GM19395 (cell line): ENCODE data around the gene GPX3.
A peak's percentile ranks its signal among the peaks of the same experiment; 100 is the strongest.

ENCODE experiments used
- ATAC-seq: cut with Tn5 transposase; IDR thresholded peaks from one replicate; pipeline ENCODE4 v1.9.1; 2021; ENCODE audit warnings: mild to moderate bottlenecking, moderate library complexity; ENCODE audit not compliant: unreplicated experiment

GPX3 gene

GRCh38 chr5:151020304-151021110 is at the start of gene GPX3:
TSS of gene GPX3 (plus strand) at chr5:151020591. CDS start at chr5:151020655, 64 bp downstream.
- peak; percentile 71 for ATAC-seq

DNA sequence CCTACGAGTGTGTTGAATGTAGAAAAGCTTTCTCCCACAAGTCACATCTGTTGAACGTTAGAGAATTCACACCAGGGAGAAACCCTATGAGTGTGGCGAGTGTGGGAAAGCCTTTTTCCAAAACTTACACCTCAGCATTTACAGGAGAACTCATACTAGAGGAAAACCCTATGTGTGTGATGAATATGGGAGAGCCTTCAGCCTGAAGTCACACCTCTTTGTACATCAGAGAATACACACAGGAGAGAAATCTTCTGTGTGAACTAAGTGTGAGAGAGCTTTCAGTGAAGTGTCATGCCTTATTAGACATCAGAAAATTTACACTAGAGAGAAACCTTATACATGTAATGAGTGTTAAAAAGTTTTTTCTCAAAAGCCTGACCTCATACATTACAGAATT is 41.8 kb upstream of the GPX3 start:
- no peak for ATAC-seq

DNA sequence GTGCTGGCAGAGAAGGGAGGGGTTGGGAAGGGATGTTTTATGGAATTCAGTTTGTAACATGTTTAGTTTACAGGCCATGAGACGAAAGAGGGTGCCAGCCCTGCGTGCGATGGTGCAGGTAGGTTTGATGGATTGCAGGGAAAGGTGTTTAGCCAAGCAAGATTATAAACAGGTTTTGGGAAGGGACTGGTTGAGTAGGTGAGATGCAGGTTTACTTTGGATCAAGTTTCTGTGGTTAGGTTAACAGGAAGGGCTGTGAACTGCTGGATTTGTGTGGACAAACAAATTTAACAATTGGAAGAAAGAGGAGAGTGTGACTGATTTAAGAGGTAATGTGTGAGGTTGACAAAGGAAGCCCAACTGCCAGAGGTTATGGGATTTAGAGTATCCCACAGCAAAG is 32.6 kb upstream of the GPX3 start:
- no peak for ATAC-seq

DNA sequence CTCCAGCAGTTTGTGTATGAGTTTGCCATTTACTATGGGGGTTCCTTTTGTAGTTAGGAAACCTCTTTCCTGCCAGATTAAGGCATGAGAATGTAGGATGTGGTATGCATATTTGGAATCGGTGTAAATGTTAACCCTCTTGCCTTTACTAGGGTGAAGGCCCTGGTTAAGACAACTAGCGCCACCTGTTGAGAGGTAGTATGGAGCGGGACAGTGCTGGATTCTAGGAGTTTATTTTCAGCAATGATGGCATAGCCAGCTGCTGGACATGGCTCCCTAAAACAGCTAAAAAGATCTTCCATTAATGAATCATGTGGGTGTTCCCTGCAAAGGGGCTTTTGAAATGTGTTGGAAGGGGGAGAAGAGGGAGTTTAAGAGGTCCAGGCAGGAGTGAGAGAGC is 30.7 kb upstream of the GPX3 start:
- no peak for ATAC-seq

DNA sequence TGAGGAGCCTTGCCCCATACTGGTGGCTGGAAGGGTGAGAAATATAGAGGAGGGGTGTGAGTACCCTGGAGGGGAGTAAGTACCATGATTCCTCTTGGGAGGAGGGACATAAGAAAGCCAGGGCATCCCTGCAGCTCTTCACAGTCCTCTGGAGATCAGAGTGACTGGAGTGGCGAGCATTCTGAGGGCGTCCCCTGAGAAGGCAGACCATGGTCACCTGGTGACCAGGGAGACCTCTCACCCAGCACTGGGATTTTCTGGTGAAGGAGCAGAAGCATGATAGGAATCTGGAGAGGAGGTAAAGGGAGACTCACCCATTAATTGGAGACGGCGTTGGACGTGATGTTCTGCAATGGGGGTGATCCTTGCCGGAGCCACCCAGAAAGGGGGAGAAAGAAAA is 27.7 kb upstream of the GPX3 start:
- no peak for ATAC-seq

DNA sequence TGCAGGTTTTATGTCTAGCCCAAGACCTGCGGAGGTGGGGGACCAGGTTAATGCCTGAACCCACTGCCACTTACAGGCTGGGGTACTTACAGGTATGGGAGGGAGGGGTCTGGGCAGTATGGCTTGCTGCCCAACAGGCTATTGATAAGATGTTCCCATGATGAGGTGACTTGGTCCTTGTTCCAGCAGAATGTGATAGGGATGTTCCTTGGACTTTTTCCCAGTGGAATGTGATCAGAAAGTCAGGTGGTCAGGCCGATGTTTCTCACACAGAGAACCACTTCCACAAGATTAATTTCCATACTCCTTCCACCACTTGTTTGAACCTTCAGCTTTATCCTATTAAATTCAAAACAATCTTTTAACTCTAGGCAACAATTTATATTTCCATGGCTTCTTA is 27.0 kb upstream of the GPX3 start:
- ATAC-seq = no peak

DNA sequence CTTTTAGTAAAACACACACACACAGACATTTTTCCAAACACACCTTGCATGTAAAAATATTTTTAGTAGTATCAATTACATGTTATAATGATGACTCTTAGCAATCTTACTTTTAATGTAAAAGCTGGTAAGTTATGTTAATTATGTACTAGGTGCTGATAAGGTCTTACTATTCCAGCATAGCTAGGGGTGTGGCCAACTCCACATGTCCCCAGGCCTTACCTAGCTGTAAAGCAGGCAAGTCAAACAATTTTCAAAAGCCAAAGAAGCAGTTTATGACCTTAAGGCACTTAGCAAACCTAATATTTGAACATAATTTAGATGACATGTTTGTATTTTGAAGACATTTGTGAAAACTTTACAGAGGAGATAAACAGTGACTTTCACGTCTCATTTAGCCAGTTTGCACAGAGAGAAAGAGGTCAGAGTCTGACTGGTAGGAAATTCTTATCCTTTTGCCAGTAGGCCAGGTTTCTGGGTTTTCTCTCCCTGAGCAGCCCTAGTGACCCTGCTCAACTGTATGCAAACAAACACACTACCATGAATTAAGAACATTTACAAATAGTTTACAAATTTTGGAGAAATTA is 26.5 kb upstream of the GPX3 start:
- no peak for ATAC-seq

DNA sequence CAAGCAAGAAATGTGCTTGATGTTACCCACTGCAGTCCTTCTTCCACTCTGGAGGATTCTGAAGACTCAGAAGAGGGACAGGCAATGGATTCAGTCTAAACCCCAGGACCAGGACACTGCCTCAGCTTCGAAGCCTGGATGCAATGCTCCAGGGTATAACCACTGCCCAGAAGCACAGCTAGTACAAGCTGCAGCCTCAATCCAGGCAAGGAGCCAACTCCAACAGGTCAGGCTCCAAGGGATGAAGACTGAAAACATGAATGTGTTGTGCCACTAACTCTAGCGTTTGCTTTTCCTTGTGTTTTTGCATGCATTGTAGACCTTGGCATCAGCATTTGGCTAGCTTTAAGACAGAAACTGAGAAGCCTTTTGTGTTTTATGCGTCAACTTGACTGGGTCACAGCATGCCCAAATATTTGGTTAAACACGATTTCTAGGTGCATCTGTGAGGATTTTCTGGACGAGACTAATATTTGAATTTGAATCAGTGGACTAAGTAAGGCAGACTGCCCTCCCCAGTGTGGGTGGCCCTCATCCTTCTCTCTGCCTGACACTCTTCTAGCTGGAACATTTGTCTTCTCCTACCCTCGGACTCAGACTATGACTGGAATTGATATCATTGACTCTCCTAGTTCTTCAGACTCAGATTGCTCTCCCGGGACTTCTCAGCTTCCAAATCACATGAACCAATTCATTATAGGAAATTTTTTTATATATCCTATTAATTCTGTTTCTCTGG is 20.5 kb upstream of the GPX3 start:
- ATAC-seq = no peak

DNA sequence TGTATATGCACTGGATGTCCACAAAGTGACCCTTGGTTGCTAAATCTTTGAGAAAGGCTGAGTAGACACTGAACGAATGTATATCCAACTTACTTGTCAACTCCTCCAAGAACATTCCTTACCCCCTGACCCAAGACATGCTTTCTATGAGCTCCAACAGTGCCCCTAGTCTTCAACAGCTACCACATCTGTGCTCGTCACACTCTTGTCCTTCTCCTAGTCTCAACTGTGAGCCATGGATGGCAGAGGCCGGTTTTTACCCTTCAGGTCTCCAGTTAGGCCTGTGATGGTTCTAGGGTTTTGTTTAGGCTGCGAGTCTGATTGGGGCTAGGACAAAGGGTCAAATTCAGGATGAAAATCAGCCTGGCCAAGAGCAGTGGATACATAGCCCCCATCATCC is 19.0 kb upstream of the GPX3 start:
- no peak for ATAC-seq

DNA sequence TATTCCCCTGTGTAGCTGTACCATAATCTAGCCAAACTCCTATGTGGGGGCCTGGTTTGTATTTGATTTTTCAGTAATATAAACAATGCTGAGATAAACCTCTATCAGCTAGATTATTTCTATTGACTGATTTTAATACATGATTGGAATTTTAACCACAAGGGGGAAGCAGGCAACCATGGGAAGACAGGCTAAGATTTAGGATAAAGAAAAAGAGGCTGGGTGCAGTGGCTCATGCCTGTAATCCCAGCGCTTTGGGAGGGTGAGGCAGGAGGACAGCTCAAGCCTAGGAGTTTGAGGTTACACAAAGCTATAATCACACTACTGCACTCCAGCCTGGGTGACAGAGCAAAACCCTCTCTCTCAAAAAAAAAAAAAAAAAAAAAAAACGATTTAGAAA is 18.1 kb upstream of the GPX3 start:
- ATAC-seq = no peak

DNA sequence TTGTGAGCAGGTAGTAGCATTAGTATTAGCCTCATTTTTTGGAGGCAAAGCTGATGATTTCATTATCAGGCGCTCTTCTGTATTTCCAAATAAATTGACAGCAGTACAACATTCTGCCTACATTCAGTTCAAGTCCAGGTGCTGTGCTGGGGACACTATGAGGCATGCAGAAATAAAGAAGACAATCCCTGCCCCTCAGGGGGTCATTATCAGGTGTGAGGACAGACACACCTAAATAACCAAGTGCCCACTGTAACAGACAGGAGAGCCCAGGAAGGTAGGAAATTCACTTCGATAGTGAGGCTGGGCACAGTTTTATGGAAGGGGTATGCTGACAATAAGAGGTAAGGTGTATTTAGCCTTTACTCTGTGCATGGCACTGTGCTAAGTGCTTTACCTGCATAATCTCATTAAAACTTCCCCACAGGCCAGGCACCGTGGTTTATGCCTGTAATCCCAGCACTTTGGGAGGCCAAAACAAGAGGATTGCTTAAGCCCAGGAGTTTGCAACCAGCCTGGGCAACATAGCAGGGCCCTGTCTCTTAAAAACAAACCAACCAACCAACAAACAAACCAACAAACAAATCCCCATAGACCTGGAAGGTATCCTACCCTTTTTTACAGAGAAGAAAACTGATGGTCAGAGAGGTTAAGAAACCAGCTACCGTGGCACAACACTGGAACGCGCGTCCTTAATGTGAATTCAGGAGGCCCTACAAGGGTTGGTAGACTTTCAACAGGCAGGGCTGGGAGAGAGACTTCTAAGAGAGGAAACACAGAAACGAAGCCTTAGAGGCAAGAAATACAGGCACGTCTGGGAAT is 17.5 kb upstream of the GPX3 start:
- no peak for ATAC-seq

DNA sequence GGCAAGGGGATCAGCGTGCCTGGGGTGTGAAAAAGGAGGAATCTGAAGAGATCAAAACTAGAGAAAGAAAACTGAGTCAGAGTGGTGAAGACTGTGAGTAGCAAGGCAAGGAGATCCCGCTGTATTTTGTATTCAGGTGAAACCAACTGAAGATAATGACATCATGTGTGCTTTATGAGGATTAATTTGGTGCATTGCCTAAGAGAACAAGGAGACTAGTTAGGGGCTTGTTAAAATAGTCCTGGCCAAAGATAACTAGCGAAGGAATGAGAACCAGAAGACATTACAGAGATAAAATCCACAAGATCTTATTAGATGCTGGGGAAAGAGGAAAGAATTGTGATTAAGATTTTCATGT is 16.9 kb upstream of the GPX3 start:
- ATAC-seq = no peak

- no peak for ATAC-seq
Observed at GRCh38 chr5:151004499-151004898, 15.9 kb upstream of the GPX3 start.

DNA sequence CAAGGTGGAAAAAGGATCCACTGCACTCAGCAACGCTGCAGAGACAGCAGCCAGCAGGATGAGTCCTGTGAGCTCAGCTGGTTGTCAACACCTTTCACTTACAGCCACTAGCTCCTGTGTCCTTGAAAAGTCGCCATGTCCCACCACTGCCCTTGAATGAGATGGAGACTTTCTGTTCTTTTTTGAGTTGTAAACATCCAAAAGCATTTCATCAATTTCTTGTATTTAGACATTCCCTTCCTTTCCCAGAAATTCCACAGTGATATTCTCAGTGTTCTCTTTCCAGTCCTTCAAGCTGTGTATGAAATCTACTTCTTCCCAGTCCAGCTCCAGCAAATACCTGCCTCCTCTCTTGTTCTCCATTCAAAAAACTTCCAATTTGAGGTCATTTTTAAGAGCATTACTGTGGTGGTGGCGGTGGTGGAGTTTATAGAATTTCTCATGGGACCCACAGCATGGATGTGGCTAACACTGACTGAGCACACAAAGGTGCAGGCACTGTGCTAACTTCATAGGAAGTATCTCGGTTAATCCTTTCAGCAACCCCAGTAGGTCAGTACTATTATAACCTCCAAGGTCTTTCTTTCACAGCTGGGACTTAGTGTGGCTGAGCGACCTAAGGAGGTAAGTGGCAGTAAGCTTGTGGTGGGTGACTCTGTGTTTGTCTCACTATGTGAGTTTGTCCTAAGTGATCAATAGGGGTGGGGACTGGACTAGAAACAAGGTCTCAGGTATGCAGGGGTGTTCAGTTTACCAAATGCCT is 15.0 kb upstream of the GPX3 start:
- no peak for ATAC-seq

- no peak for ATAC-seq
Observed at GRCh38 chr5:151005950-151006576, 14.3 kb upstream of the GPX3 start.

DNA sequence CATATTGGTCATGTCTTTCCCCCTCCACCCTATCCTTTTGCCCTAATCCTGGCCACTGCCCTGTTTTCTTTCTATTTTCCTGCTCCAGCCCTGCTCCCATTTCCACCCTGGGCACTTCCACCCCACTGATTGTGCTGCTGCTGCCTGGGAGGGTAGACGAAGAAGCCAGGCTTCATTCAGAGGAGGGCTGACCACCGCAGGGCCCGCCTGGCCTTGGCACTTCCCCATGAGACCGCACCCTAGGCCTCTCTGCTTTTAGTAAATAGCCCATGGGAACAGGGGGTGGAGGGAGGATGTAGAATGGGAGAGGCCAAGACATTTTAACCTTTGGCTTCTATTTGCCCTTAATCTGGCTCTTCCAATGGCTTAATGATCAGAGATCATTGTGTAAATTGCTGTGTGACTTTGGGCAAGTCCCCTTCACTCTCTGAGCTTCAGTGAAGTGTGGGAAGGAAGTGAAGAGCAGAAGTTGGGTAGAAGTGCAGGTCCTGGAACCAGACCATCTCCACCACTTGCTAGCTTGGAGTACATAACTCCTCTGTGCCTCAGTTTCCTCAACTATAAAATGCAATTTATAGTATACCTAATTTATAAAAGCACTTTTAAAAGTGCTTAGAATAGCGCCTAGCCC is 13.6 kb upstream of the GPX3 start:
- ATAC-seq = no peak

GRCh38 chr5:151007430-151008209 is 12.8 kb upstream of the GPX3 start:
- ATAC-seq = no peak

DNA sequence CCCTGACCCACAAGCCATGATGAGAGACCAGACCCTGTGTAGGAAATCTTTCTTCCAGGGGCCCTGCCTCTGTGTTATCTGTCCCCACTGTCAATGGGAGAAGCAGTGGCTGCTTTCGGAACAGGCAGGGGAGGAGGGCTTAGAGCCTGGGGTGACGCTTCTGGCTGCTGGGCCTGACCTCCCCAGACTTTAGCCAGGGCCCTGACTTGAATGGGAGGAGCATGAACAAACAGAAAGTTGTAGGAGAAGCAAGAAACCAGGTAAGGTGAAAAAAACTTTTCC is 12.2 kb upstream of the GPX3 start:
- ATAC-seq = no peak

- ATAC-seq = no peak
Observed at GRCh38 chr5:151008906-151009305, 11.5 kb upstream of the GPX3 start.
